NCI-H1417 (cell line): ENCODE measurements around the gene CCDC69.
"Not testable (repeated sequence)": the region's sequence is repeated elsewhere in the genome, so short reads cannot be mapped to it uniquely, and the experiment has no call there.

Experiments
- DNase-seq, 3 experiments: peaks; one replicate each; lab custom pipeline; 2025; lab: John Stamatoyannopoulos, UW

The CCDC69 gene, protein sequence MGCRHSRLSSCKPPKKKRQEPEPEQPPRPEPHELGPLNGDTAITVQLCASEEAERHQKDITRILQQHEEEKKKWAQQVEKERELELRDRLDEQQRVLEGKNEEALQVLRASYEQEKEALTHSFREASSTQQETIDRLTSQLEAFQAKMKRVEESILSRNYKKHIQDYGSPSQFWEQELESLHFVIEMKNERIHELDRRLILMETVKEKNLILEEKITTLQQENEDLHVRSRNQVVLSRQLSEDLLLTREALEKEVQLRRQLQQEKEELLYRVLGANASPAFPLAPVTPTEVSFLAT

DNA sequence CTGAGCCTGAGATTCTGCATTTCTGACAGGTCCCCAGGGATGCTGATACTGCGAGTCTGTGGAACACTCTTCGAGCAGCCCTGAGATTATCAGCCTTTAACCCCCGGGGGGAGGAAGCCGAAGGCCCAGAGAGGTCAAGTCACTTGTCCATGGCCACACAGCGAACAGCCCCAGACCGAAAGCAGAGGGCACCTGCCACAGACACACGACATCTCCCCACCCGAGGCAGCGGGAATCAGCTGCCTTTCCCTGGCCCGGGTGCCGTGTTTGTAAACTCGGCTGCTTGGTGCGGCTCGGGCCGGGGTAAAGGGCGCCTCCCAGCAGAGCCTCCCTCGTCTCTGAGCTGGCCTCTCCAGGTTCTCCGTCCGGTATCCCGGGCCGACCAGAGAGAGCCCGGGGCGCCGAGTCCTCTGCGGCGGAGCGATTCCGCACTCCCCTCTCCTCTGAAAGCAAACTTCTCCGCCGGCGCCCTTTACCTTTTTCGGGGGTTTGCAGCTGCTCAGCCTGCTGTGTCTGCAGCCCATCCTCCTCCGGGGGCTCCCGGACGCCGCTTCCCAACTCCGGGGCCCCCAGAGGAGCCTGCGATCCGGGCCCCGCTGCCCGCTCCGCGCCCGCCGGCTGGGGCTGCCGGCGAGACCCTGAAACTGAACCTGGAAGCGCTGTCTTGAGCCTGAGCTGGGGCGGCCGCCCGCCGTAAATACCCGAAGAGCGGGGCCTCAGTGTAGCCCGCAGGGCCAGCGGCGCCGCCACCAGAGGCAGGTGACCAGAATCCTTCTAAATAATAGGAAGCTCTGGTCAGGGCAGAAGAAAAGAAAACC lies at the start of gene CCDC69:
Gene CCDC69, minus strand, starts transcription at position 646 of the 818 bp plus-strand sequence. Its CDS starts 122 bp downstream, at position 524.
- DNase-seq, result peak; percentile 24 to 73 (median 63)

DNA sequence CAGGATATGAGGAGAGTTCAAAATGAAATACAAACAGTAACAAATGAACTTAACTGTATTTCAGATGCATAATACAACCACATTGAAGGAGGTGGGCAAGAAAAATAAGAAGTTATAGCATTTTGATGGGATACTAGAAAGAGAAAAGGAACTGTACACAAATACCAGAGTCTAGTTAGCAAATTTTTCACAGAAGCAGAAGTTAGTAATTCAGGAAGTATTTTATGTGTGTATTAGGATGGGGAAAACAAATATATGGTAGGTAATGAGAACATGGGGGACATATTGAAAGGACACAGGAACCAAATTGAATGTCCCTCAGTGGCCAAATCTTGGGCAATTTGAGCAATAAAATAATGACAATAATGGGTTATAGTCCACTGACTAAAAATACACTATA lies 47.4 kb upstream of the CCDC69 start:
- no peak for DNase-seq

DNA sequence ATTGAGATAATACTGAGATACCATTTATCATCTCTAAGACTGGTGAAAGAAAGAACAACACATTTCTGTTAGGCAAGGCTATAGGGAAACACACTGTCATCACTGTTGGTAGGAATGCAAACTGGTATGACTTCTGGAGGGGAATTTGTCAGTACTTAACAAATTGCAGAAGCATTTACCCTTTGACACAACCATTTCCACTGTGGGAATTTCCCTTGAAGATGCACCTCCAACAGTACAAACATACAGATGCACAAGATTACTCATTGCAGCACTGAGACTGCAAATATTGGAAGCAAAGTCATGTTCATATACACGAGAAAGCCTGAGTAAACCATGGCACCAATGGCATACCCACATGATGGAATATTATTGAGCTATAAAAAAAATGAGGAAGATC lies 46.7 kb upstream of the CCDC69 start:
- DNase-seq, result no peak

DNA sequence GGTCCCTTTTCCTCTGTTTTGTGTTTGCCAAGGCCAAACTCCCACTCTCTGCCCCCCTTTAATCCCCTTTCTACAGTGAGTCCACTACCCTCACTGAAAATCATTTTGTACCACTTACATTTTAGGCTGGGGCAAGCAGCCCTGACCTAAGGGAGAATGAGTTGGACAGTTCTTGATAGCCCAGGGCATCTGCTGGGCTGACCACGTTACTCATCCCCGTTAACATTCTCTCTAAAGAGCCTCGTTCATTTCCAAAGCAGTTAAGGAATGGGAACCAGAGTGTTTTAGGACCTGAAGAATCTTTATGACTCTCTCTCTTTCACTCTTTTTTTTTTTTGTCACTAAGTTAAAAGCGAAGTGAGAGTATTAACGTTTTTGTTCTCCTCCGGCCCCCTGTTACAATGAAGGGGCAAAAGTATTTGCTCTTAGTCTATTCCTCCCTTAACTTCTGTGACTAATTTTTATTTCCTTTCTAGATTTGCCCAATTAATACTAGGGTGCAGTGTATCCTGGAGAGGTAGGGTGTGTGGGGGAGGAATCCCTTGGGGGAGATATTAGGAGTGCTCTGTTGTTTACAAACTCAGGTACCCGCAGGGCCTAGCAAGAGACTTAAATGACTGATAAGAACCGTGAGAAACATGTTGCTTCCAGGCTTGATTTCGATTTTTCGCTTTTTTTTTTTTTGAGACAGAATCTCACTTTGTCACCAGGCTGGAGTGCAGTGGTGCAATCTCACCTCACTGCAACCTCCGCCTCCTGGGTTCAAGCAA lies 43.8 kb upstream of the CCDC69 start:
- DNase-seq, result no peak

DNA sequence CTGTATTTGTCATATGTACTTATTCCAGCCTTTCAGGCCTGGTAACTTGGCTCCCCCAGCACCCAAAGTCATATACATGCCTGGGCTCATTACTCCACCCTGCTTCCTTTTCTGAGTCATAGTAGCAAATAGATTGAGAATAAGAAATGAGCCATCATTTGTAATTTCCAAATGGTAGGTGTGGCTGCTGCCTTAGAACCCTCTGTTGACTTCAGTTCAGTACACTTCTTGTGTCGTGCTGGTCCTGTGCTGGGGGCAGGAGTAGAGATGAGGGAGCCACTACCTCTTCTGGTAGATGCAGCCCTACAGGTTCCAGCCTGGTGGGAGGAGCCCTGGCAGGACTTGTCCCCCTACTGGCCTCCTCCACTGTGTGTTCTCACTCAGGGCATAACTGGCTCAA lies 40.2 kb upstream of the CCDC69 start:
- DNase-seq, result no peak

DNA sequence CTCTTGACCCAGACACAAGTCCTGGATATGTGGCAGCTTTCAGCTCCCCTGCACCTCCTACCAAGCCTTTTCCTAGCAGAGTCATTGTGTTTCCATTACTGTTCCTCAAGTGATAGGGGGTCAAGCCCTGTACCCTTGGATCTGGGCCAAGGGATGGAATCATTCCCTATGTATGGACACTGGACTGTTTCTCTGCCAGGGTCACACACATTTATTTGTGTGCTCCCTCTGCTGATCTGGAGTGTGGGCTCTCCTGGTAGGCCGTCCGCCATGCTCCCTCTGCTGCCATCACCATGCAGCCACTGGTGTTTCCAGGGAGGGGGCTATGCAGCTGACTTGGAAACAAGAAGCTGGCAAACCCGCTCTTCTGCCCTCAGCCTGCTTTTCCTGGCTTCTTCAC lies 38.6 kb upstream of the CCDC69 start:
- DNase-seq, result no peak

DNA sequence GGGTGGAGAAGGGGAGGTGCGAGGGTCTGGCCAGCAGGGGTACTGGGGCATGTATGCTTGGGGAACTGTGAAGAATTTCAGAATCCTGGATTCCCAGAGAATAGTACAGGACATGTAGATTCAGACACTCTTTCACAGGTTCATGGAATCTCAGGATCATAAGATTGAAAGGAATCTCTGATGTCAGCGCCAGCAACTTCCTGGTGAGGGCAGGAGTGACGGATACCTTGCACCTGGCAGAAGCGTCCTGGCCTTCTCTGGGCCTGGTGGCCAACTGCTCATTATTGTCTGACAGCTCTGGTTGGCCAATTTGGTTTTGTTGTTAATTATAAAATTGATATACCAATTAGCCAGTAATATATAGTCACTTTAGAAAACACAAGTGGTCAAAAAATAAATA lies 36.0 kb upstream of the CCDC69 start:
- peak in 1 of 3 experiments; percentile 27 for DNase-seq

DNA sequence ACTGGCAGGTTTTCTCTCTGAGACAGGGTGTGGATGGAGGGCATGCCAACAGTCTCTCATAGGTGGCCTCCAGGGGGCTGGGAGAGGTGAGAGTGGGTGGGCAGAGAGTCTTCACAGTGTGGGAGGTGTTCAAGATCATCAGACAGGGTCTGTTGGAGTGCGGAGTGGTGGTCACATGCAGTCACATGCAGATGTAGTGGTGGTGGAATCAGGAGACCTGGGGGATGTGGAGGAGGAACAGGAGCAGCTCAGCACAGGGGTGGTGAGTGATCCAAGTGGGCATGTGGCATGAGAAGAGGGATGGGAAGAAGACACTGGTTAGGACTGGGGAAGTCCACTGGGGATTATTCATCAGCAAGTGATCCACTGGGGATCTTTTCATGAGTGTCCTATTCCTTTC lies 34.9 kb upstream of the CCDC69 start:
- no peak for DNase-seq

DNA sequence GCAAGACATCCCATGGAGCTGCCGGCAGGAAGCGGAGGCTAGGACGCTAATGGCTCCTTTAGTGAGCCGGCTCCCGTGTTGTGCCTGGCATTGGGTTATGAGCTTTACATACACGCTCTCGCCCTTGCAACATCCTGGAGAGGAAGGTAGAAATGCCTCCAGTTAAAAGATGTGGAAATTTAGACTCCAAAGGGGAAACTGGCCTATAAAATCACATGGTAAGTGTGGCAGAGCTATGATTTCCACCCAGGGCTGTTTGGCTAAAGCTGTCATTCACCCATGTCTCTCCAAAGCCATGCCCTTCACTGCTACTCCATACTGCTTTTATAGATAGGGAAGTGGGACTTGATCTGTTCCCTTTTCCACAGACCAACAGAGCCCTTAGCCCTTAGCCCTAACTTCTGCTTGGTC lies 34.3 kb upstream of the CCDC69 start:
- no peak for DNase-seq

DNA sequence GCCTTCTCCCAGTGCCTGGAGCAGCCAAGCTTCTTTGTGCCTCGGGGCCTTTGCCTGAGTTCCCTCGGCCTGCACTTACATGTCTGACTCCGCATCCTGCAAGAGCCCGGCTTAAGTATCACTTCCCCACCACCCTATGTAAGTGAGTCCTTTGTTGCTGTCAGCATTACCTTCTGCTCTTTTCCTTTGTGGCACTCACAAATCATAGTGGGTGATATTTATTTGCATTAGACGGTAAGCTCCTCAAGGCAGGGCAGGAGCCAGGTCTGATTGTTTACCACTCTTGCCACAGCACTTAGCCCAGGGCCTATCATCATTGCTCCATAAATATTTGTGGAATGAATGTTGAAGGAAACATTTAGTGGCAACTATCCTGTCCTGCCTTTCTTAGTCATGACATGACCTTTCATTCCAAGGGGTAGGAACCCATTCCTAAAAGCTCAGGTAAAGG lies 33.9 kb upstream of the CCDC69 start:
- no peak for DNase-seq

DNA sequence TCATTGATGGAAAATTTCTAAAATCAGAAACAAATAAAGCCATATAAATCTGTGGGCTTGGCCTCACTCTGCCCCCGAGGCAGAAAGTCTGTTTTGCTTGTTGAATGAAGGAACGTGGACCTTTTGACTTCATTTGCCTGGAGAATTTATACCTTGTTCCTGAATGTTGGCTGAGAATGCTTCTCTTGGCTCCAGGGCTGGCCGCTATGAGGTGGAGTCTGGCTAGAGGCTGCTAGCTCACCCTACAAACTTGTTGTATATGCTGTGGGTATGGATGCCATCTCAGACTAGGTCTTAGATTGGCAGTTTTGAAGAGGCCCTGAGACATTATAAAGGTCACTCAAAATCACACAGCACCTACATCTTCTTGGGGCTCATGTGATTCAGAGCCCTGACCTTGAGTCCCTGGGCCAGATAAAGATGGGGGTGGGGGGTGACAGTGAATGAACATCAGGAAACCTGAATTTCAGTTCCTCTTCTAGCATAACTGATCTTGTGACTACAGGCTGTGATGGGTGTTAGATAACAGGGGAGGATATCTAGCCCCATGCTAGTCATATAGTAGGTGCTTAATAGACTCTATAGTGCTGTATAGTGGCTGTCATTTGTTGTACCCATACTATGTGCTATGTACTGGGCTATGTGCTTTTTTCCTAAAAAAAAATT lies 31.9 kb upstream of the CCDC69 start:
- no peak for DNase-seq

DNA sequence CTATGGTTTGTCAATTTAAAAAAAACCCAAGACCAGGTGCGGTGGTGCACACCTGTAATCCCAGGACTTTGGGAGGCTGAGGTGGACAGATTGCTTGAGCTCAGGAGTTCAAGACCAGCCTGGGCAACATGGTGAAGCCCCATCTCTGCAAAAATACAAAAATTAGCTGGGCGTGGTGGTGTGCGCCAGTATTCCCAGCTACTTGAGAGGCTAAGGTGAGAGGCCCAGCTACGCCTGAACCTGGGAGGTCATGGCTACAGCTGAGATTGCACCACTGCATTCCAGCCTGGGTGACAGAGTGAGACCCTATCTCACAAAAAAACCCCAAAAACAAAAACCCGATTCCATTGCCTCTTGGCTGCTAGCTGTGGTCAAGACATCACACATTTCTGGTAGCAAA lies 31.1 kb upstream of the CCDC69 start:
- not testable (repeated sequence) for DNase-seq

DNA sequence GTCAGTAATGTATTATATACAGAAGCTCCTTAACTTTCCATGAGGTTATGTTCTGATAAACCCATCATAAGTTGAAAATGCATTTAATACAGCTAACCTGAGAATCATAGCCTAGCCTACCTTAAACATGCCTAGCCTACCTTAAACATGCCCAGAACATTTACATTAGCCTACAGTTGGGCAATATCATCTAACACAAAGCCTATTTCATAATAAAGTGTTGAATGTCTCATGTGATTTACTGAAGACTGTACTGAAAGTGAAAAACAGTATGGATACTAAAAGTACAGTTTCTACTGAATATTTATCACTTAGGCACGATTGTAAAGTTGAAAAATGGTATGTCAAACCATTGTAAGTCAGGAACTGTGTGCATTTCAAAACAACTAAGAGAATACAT lies 30.7 kb upstream of the CCDC69 start:
- DNase-seq, result no peak

DNA sequence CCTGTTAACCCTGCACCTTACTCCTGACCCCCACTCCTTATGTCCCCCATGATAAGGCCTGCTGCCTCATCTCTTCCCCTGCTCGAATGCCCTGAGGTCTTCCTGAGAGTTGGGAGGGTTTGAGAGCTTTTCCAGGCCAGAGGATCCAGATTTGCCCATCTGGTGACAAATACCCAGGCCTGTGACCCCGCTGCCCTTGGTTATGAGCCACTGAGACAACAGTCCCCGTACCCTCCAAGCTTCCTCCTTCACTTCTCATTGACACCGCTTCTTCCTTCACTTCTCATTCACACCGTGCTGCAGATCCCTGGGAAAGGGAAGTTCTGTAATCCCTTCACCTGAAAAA lies 29.7 kb upstream of the CCDC69 start:
- no peak for DNase-seq

DNA sequence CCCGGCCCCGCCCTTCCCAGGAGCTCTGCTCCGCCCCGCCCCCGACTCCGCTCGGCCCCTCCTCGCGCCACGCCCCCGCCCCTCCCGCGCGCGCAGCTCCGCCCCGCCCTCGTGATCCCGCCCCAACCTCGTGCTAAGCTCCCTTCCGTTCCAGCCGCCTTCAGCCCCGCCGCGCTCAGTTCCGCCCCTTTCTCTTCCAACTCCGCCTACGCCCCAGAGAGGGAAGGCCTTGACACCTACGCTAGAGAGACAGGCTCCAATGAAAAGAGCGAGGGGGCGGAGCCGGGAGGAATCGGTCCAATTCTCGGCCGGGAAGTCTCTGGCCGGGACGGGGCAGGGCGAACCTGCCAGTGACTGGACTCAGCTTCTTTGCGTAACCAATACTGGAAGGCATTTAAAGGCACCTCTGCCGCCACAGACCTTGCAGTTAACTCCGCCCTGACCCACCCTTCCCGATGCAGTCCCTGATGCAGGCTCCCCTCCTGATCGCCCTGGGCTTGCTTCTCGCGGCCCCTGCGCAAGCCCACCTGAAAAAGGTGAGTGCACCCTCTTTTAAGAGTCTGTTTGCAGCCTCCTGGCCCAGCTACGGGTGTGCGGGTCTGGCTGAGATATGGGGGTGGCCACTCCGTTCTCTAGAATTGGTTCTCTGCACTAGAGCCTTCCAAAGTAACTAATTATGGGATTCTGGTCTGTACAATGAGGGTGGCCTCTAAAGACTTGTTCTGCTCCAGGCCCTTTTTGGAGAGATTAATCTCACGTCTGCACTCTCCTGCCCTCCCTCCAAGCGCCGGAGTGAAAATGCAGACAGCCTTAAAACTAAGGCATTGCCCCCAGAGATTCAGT lies 29.1 kb upstream of the CCDC69 start, which contains the start of gene GM2A:
Gene GM2A, plus strand, starts transcription at position 424 of the 843 bp plus-strand sequence. Its CDS starts 32 bp downstream, at position 456.
- peak; percentile 92 to 98 (median 97) for DNase-seq

DNA sequence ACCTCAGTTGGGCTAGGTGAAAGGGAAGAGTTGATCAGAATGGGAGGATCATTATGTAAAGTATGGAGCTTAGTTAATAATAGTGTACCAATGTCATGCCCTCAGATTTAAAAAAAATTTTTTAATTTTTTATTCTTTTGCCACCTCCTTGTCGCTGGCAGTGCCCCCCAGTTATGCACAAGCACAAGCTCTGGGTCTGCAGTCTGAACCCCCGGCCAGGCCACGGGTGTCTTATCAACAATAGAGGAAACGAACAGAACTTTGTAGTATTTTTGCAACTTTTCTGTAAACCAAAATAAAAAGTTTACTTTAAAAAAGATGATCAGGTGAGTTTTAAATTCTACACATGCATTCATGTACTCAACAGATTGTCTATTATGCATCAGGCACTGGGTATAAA lies 27.7 kb upstream of the CCDC69 start:
- no peak for DNase-seq

DNA sequence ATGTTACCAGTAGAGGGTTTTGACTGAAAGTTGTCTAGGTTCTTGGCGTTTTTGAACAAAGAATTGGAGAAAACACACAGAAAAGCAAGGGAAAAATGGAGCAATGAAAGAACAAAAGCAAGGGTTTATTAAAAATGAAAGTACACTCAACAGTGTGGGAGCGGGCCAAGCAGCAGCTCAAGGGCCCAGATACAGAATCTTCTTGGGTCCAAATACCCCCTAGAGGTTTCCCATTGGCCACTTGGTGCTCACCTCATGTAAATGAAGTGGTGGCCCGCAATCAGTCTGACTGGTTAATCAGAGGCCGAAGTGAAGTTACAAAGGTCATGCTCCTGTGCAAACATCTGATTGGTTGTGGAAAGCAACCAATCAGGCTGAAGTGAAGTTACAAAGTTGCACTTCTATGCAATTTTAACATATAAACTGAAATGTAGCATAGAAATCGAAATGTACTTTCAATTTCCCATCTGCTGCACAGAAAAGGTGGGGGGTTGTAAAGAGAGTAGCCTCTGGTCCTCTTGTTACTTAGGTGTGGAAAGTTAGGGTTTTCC lies 27.2 kb upstream of the CCDC69 start:
- no peak for DNase-seq

DNA sequence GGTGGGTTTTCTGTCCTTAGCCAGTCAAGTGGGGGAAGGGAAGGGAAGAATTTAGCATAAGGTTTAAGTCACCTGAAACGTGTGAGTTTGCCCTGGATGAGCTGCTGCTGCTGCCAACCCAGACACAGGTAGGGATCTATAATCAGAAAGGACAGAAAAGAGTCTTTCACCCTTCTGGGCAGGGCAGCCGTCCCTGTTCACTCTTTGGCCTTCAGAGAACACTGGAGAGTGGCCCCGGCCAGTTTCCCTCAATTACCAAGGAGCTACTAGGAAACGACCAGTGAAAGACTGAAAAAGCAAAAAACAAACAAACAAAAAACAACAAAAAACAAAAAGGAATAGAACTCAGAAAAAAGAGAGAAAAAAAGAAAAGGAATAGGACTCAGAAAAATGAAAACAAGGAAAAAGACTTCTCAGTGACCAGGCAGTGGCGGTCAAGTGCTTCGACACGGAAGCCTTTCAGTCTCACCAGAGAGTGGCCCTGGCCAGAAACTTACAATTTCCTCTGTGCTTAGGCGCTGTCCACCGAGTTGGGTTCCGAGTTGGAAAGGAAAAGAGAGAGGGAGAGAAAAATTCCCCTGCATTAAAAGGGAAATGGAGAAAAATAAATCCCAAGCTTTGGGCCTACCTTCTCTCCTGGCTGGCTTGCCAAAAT lies 26.6 kb upstream of the CCDC69 start:
- DNase-seq, result no peak

DNA sequence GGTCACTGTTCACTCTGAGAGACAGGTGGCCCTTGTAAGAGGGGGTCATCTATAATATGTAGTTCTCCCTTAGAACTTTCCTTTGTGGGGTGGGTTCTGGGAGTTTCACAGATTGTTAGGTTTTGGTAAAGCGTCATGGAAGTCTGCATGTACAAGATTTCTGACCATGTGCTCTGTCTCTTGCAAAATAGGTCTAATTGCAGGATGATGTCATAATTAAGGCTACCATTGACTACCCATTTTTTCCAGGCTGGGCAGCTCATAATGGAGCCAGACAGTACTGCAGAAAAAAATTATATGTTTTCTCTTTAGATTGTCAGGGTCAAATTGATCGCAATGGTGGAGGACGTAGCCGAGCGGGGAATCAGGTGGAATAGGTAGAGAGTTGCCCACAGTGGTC lies 25.4 kb upstream of the CCDC69 start:
- no peak for DNase-seq

DNA sequence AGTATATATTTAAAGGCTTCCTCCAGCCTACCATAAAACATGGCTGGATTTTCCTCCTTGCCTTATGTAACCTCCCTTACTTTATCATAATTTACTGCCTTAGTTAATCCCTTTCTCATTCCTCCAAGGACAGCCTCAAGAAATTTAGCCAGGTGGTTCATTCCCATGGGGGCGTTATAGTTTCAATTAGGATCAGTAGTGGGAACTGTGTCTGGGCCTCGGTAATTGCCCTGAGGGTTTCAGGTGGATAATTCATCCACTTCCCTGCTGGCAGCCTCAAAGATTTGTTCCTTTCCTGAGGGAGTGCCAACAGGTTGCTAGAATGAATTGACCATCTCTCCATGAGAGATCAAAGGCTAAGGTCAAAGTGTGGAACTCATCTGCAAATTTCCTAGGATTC lies 24.8 kb upstream of the CCDC69 start:
- peak in 2 of 3 experiments; percentile 4 to 13 for DNase-seq
